ENCODE measurements around the gene CAPS.

The CAPS gene

DNA sequence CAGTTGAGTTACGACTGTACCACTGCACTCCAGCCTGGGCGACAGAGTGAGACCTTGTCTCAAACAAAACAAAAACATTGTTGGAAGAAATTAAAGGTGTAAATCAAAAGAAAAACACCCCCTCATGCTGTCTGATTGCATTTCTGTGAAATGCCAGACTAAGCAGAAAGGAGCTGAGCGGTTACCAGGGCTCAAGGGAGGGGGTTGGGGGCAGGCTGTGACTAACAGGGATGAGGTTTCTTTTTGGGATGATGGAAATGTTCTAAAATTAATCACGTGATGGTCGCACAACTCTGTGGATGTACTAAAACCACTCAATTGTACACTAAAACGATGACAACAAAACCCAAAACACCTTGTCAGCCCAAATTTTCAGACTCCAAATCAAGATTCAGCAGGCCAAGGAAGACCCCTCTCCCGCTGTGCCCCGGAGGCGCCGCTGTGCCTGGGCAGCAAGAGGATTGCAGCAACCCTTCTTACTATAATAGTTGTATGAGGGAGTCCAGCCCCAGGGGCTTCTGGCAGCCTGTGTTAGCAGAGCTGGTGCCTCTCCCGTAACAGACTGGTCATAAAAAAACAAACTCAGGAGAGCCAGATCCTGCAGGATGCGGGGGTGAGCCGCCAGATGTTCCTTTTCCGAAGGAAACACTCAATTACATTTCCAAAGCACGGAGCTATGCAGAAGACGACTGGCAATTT is 20.9 kb downstream of the CAPS start:
- DNase-seq (ENCODE audit: low spot score), result no peak

DNA sequence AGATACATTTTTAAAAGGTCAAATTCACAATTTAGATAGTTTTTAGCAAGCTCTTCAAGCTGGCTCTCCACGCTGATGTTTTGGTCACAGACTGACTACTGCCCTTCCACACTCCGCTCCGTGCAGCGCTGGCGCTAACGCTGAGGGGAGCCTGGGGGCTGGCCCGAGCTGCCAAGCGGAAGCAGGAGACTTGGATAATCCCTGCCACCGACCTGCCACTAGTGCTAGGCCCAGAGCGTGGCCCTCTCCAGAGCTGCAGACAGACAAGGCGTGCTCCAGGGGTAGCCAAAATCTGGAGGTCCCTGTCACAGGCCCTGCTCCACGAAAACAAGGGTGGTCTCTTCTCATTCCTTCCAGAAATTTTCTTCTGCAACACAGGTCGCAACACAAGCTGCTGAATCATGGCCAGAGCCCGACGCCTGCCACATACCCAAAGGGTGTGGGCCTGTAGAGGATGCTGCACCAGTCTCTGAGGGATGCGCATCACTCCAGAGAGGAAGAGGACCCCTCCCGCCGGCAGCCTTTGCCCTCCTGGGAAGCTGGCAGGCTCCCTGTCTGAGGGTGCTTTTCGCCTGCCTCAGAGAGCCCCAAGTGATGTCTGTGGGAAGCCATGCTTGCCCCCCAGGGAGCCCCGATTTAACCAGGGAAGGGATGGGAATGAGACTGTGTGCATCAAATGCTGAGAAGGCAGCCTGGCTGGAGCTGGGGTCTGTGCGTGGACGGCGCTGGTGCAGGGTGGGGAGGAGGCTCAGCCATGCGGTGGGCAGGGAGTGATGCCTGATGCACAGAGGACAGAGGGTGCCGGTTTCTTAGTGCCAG is 21.6 kb downstream of the CAPS start:
- no peak for DNase-seq (ENCODE audit: low spot score)

DNA sequence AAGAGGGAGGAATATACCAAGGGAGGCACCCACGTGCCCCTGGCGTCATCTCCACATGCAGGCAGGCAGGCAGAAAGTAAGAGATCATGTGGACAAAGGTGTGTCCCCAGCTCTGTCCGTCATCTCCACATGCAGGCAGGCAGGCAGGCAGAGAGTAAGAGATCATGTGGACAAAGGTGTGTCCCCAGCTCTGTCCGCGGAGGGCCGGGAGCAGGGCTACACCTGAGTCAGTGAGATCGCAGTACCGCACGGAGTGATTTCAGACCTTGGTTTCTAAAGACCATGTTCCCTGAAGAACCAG is 22.2 kb downstream of the CAPS start:
- no peak for DNase-seq (ENCODE audit: low spot score)

DNA sequence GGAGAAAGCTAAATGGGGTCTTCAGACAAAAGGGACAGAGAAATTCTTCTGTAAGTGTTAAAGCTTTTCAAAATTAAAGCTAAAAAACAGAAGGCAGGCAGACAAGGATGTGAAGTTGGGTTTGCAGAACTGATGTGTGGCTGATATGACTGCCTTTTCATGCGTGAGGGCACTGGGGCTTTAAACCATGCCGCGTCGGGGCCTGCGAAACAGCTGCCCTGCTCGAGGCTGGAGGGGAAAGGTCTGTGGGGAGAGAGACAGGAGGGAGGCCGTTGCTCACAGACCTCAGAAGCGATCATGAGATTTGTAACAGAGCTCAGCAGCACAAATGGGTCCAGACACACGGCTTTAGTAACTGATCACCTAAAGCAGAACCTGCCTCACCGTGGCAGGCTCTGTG is 23.5 kb downstream of the CAPS start:
- DNase-seq (ENCODE audit: low spot score), result no peak

DNA sequence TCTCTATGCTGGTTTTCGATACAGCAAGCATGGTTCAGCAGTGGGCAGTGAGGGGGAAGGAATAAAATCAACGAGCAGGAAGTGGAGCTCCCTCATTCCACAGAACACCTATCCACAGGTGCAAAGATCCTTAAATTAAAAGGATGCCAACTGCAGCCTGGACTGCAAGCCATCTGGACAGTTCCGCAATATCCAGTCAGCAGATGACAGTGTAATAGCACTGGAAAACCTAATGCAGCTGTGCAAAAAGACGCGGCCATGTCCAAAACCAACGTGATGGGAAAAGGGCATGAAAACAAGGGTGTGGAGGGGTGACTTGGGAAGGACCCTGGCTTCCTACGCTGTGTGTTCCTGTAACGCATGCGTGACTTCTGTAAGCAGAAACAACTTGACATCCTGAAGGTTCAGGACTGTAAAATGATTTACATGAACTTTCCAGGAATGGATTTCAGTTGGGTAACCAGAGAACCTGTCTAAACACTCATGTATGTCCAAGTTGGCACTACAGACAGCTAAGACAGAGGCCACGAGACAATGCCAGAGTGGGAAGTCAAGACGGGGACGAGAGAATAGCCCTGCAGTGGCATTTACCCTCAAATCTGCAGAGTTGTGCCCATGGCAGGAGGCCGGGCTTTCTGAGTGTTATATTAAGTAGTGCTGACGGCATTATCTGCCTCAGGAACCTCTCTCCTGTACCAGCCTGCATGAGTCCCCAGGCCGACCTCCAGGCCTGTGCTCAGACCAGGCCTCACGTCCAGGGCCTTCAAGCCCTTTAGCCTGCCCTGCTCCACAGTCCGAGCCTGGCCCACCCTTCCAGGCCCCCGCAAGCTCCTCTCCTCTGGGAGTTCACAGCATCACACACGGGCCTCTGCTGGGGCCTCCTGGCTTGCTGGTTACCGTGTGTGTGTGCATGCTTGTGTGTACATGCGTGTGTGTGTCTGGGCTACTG is 26.5 kb downstream of the CAPS start:
- DNase-seq (ENCODE audit: low spot score), result no peak

DNA sequence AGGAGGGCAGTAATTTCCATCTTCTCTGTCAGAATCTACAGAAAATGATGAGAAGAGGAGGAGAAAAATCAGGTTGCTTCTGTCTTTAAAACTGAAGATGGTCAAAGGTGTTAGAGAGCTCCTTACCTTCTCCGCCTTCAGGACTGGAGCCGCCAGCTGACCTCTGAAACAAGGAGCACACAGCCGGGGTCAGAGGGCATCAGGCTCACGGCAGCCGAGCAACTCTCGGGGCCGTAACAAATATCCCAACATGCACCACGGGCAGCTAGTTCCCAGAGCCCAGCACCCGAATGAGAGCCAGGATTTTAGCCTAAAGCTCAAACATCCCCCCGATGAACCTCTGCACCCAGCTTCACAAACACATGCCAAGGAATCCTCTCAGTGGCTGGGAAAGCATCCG is 27.6 kb downstream of the CAPS start:
- DNase-seq (ENCODE audit: low spot score), result no peak

DNA sequence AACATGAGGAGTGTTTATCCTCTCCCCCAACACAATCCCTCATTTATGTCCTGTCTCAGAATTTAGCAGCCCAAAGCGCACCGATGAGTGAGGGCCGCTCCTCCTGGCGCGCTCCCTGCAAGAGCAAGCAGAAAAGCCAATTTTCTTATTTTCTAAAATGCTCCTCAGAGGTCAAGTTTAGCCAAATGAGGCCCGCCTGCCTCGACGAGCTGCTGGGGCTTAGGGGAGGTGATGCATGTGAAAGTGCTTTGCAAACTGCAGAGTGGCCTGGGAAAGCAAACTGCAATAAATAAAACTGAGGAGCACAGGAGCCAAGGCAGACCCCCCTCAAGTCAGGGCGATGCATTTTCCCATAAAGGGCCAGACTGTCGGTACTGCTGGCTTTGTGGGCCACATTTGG is 29.0 kb downstream of the CAPS start:
- DNase-seq (ENCODE audit: low spot score), result no peak

DNA sequence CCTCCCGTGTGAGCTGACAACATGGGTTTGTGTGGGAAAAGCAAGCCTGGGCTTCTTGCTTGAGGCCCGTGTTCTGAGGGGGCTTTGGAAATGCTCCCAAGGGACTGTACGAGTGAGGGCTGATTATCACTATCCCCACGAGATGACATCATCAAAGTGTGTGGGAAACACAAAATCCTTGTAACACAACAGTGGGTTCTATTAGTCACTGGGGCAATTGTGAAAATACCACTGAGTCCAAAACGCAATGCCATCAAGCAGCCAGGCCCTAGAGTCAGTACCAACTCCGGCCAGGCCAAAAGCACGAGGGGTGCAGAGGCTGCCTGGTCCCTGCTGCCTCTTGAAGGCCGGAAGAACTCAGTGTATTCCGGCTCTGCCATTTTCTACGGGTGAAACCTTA is 29.6 kb downstream of the CAPS start:
- no peak for DNase-seq (ENCODE audit: low spot score)

DNA sequence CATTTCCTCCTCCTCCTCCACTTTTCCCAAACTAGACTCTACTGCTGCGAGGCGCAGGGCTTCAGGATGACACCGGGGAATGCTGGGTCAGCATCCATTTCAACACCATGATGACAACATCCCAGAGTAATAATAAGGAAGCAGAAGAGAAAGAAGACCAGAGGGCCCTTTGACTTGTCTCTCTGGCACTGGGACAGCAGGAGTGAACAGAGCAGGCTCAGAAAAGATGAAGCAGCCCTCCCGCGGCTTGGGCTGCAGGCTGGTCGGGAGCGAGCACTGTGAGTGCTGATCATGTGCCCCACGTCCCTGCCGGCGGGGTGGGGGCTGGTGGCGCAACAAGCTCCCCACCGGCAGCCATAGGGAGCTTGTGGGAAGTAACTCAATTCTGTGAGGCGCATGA is 33.4 kb downstream of the CAPS start:
- no peak for DNase-seq (ENCODE audit: low spot score)

DNA sequence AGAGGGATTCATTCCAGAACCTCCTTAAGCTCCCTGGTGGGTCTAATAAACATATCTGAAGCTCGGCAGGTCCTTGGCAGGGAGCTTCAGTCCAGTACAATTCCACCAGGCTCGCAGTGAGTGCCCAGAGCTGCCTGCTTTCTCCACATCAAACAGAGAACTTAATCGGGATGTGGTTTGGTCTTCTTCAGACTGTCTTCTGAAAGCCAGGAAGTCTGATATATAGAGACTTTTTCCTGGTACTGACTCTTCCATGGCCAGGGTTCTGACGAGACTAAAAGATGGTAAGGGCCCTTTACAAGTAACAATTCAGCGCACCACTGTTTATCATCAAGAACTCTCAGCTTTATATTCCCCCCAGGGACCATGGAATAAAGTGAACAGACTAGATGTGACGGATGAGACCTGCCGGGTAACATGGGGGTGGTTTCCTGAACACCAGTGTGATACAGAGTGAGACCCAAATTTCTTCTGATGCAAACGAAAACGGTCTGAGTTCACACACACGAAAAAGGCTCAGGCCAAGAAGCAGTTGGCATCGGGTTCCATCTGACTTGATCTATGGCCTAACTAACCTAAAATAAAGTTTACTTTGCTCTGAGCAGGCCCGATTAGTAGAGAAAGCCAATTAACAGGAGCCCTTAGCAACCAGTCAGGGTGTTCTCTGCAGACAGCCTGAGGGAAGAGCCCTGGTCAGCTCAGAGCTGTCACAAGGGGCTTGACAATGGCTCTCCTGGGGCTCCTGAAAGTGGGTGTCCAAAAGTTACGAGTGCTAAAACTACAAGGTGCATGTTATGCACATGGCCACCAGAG is 34.9 kb downstream of the CAPS start:
- peak; percentile 21 for DNase-seq (ENCODE audit: low spot score)

DNA sequence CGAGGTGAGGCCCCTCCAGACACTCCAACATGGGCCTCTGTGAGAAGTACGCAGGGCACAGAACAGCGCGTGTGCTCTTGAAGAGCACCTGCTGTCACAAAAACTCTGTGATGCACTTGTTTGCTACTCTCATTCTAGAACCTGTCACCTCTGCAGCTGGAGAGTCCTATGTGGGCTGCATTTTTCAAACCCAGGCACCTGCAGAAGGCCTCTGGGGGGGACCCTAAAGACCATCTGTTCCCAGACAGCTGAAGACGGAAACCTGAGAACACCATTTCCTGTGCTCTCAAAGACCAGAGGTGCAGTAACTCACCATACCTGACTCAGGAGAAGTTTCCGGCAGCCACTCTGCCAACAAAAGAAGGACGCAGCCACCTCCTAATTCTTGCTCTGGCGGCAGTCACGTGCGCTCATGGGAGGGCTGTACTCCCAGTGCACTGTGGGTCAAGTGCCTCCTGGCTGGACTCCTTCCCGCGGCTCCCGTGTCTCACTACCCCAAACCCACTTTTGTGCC is 35.8 kb downstream of the CAPS start:
- peak; percentile 42 for DNase-seq (ENCODE audit: low spot score)

DNA sequence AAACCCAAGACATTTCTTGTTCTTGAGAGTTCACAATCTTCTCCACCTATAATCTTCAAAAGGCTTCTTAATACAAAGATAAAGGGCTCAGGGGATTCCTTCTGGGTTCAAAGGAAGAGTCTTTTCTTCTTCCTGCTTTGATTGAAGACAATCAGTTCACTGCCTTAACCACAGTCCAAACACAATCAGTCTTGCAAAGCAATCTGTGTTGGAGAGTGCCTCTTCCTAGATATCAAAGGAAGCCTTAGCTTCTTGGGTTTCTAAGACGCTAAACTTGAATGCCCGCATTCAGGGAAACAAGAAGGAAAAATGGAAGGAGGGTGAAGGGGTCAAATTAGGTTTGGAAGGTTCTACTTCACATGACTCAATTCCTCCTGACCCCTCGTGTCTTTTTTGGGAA is 36.7 kb downstream of the CAPS start:
- no peak for DNase-seq (ENCODE audit: low spot score)

DNA sequence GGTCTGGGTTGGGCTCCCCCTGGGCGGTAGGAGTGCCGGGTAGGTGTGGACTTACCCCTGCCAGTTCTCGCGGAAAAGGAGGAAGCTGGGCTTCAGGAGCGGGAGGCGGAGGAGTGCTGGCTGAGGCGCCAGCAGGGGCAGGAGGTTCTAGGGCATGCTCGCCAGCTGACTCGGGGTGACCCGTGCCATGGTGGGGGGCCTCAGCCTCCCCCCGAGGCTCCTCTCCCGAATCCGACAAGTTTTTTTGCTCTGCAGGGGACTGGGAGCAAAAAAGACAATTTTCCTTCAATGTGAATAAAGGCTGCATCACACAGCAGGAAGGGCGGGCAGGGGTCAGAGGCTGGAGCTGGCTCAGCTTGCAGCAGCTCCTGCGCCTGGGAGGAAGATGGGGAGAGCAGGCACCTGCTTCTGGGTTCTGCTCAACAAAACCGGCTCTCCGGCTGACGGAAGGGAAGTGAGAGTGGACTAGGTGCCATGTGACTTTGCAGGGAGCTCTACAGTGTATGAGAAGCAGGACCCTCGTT is 37.3 kb downstream of the CAPS start:
- no peak for DNase-seq (ENCODE audit: low spot score)

DNA sequence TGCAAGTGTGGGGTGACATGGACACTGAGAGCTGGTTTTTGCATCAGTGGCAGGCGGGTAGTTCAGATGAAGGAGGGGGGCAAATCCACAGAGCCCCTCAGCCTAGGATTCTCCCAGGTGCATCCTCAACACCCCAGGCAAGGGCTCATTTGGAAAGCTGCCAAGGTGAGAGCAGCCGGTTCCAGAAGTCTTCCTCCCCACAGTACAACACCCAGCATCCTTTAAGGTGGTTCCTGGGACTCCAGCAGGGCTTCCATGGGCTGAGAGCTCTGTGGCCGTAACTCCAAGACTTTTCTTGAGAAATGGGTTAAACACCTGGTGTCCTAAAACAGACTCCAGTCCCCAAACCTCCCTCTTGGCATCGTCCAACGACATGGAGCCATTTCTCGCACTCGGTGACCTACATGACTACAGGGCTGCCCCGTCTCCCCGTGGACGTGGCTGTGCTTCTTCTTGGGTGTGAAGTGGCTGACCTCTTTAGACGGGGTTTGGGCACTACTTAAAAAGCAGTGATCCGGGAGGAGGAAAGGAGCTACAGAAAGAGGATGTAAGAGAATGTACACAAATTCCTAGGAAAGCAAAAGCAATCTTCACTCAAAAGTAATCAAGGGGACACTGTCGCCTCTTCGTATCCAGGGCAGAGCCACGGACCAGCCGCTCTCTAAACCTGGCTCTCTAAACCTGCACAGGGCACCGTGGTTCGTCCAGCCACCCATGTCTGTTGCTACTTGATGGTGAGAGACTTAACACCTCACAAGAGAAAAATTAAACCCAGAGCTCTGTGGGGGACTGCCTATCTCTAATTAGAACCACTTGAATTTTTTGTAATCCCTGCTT is 38.4 kb downstream of the CAPS start:
- no peak for DNase-seq (ENCODE audit: low spot score)

DNA sequence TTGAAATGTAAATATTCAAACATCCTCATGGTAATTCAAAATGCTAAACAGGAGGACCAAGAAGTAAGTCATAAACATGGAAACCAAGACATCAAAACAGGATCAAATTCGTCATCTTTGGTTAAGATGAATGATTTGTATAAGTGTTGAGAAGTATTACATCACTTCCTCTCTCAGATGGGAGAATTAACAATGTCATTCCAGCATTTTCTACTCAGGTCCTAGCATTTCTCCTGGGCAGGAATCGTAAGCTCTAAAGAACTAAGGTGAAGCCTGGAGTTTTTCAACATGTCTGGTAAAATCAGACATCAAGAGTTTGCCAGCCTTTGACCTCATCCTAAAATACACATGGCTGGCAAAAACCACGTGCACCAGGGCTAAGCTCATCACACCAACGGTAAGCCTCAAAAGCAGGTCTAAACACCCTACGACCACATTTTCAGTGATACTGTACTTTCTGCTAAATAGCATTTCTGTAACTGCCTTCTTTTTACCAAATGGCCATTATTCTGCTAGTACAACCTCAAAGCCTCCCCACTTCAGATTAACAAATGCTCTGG is 39.1 kb downstream of the CAPS start:
- DNase-seq (ENCODE audit: low spot score), result peak; percentile 37

DNA sequence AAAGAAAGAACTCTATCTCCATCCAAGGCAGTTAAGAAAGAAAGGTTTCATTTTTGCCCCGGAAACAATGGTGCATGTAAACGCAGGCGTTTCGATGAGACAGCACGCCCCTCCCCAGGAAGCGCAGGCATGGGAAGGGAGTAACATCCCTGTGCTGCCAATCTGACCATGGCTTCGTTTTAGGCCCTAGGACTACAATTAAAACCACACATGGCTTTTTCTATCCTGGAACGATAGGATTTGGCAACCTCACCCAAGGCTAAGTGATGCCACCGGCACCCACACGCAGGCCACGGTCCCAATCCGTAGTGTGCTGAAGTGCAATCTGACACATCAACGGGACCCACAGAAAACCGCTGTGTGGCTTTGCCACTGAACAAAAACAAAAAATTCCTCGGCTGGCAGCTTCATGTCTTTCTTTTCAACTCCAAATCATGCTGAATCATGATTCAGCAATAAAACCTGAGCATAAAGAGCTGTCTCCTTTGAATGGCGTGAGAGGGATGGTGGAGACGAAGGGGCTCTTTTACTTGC is 39.7 kb downstream of the CAPS start:
- DNase-seq (ENCODE audit: low spot score), result peak; percentile 44

DNA sequence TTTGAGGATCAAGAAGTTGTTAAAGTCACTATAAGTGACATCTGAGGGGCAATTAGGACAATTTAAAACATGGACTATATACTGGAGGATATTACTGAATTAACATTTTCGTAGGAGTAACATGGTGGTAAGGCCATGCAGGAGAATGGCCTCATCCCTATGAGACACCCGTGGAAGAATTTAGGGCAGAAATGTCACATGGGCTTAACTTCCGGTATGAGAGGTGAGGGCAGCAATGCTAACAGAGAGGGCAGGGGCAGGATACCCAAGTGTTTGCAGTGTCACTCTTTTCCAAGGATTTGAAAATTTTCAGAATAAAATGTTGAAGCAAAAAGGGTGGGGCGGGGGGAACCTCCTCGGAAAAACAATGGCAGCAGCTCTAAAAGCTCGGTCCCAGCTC is 40.2 kb downstream of the CAPS start:
- DNase-seq (ENCODE audit: low spot score), result no peak

DNA sequence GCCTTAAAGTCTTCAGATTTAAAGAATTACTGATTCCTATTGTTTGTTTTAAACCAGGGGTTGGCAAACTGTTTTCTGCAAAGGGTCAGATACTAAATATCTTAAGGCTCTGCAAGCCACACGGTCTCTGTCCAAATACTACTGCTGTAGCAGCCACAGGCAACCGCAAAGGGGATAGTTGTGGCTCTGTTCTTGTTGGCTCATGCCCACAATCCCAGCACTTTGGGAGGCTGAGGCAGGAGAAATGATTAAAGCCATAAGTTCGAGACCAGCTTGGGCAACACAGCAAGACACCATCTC is 41.5 kb downstream of the CAPS start:
- no peak for DNase-seq (ENCODE audit: low spot score)

DNA sequence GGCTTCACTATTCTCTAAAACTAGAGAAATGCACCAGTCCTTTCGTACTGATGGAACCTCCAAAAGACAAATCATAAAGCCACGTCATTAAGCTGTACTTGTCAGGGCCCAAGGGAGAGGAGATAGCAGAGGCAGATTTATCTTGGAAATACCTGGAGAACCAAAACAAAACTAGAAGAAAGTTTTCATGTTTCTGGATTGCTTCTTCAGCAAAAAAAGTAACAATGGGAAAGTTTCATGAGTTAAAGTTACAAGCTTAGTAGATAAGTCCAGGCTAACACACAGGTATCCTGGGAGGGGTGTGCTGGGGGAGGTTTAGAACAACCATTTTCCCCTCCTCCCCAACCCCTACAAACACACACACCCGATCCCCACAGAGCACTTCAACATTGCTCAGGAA is 42.3 kb downstream of the CAPS start:
- no peak for DNase-seq (ENCODE audit: low spot score)

DNA sequence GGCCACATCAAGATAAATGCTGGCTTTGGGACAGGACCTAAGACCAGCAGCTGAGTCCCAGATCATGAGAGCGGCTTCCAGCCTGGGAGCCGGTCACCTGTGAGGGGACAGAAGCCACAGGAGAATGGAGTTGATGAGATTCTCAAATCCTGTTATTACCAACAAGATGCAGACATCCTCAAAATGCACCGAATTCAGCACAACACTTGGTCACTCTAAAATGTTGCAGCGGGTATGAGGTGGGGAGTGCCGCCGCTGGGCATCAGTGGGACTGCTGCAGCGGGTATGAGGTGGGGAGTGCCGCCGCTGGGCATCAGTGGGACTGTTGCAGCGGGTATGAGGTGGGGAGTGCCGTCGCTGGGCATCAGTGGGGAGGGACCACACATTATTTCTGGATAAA is 42.7 kb downstream of the CAPS start:
- no peak for DNase-seq (ENCODE audit: low spot score)
